ENCODE results near the gene CHRNG.

GRCh38 chr2:232584238-232584637 lies 44.7 kb downstream of the CHRNG start:
- TF ChIP-seq CTCF (IDR thresholded peaks at IDR 0.05) = no peak
- TF ChIP-seq POLR2A (IDR thresholded peaks at IDR 0.05) = no peak

Measured in uterus (tissue), 2 donors.